ENCODE data around the gene CYBB.
A peak's percentile ranks its signal among the peaks of the same experiment; 100 is the strongest.

The CYBB gene

GRCh38 chrX:37786624-37787422, 7.0 kb downstream of the CYBB start:
- no peak for DNase-seq

GRCh38 chrX:37787423-37787869, 7.6 kb downstream of the CYBB start:
- DNase-seq = no peak

- no peak for DNase-seq
These were observed 16.5 kb downstream of the CYBB start for GRCh38 chrX:37796310-37796709.

- no peak for DNase-seq
These were observed 16.9 kb downstream of the CYBB start for GRCh38 chrX:37796805-37797204.

GRCh38 chrX:37799936-37800335, 20.1 kb downstream of the CYBB start:
- no peak for DNase-seq

GRCh38 chrX:37800717-37801116, 20.9 kb downstream of the CYBB start:
- no peak for DNase-seq

- DNase-seq = no peak
These were observed 22.2 kb downstream of the CYBB start for GRCh38 chrX:37802028-37802427.

- DNase-seq = no peak
These were observed 23.2 kb downstream of the CYBB start for GRCh38 chrX:37803057-37803456.

- DNase-seq = no peak
These were observed 30.1 kb downstream of the CYBB start for GRCh38 chrX:37809970-37810369.

GRCh38 chrX:37812110-37812509, 32.3 kb downstream of the CYBB start:
- DNase-seq = no peak

- DNase-seq = no peak
These were observed 33.7 kb downstream of the CYBB start for GRCh38 chrX:37813570-37813969.

GRCh38 chrX:37815366-37815765, 35.5 kb downstream of the CYBB start:
- DNase-seq = no peak

GRCh38 chrX:37816766-37817165, 36.9 kb downstream of the CYBB start:
- DNase-seq = no peak

GRCh38 chrX:37817176-37817575, 37.3 kb downstream of the CYBB start:
- DNase-seq = no peak

GRCh38 chrX:37817579-37817978, 37.7 kb downstream of the CYBB start:
- DNase-seq = no peak

GRCh38 chrX:37818031-37818430, 38.2 kb downstream of the CYBB start:
- DNase-seq = no peak

GRCh38 chrX:37820646-37821045, 40.8 kb downstream of the CYBB start:
- no peak for DNase-seq

GRCh38 chrX:37824491-37825214, 44.8 kb downstream of the CYBB start:
- no peak for DNase-seq

- DNase-seq = peak; percentile 16
These were observed 45.5 kb downstream of the CYBB start for GRCh38 chrX:37825215-37825842.

- no peak for DNase-seq
These were observed 49.9 kb downstream of the CYBB start for GRCh38 chrX:37829721-37830120.

GRCh38 chrX:37830371-37830770, 50.5 kb downstream of the CYBB start:
- DNase-seq = no peak

- DNase-seq = no peak
These were observed 55.1 kb downstream of the CYBB start for GRCh38 chrX:37834937-37835336.

- no peak for DNase-seq
These were observed 61.1 kb downstream of the CYBB start for GRCh38 chrX:37840931-37841330.

GRCh38 chrX:37844622-37845021, 64.8 kb downstream of the CYBB start:
- no peak for DNase-seq
